ENCODE results near the gene CGN. TPM values are rescaled to one million over a fixed set of nuclear protein-coding genes. Genes with fewer than 3 reads are reported as not detected.

Gene CGN
- polyA plus RNA-seq, 1 donor from 2014 or later: 4.4 TPM

- Histone ChIP-seq H3F3A (ENCODE audit: insufficient read depth, low read length, poor library complexity, severe bottlenecking) (no peaks in the 10 kb centered on the region), H3K4me3 (ENCODE audit: low read length) (no peak overlapping the region), H3K9me3 (ENCODE audit: low read length) (no peaks in the 10 kb centered on the region), H3K27me3 (ENCODE audit: insufficient read depth, low read depth, low read length) (no peaks in the 10 kb centered on the region), H3K4me2 (ENCODE audit: low read length) (no peak overlapping the region), H3K27ac (ENCODE audit: low read length) (no peak overlapping the region), H4K20me1 (ENCODE audit: insufficient read depth) (no peaks in the 10 kb centered on the region), H2AFZ (ENCODE audit: low read depth, low read length) (no peak overlapping the region), H3K9ac (ENCODE audit: low read length) (no peak overlapping the region), H3K9me2 (ENCODE audit: insufficient read depth, low read length) (no peaks in the 10 kb centered on the region), H3K36me3 (ENCODE audit: insufficient read depth, low read length) (peaks cover 18% of the 10 kb centered on the region), H3K79me2 (replicated peaks; ENCODE audit: insufficient read depth, low read length) (no peaks in the 10 kb centered on the region)
- no peak for TF ChIP-seq EZH2 (IDR thresholded peaks at IDR 0.05; ENCODE audit: borderline replicate concordance, insufficient read depth, low read length, poor library complexity, severe bottlenecking)
These were observed 68.4 kb downstream of the CGN start for GRCh38 chr1:151579436-151580225.

- Histone ChIP-seq H3K9me2 (ENCODE audit: insufficient read depth, low read length) (no peaks in the 10 kb centered on the region), H2AFZ (ENCODE audit: low read depth, low read length) (no peak overlapping the region), H3K79me2 (replicated peaks; ENCODE audit: insufficient read depth, low read length) (no peaks in the 10 kb centered on the region), H3K27me3 (ENCODE audit: insufficient read depth, low read depth, low read length) (no peaks in the 10 kb centered on the region), H3K36me3 (ENCODE audit: insufficient read depth, low read length) (peaks cover 12% of the 10 kb centered on the region), H3K9me3 (ENCODE audit: low read length) (no peaks in the 10 kb centered on the region), H3F3A (ENCODE audit: insufficient read depth, low read length, poor library complexity, severe bottlenecking) (no peaks in the 10 kb centered on the region), H3K4me3 (ENCODE audit: low read length) (no peak overlapping the region), H3K4me2 (ENCODE audit: low read length) (no peak overlapping the region), H3K9ac (ENCODE audit: low read length) (no peak overlapping the region), H4K20me1 (ENCODE audit: insufficient read depth) (no peaks in the 10 kb centered on the region), H3K27ac (ENCODE audit: low read length) (no peak overlapping the region)
- TF ChIP-seq TAF1 (IDR thresholded peaks at IDR 0.05; ENCODE audit: low read depth) (no peak), EZH2 (IDR thresholded peaks at IDR 0.05; ENCODE audit: borderline replicate concordance, insufficient read depth, low read length, poor library complexity, severe bottlenecking) (no peak), RAD21 (conservative IDR thresholded peaks at IDR 0.05) (no peak), SMC3 (conservative IDR thresholded peaks at IDR 0.05; ENCODE audit: poor library complexity) (no peak), POLR2AphosphoS5 (IDR thresholded peaks at IDR 0.05) (no peak)
These were observed 70.3 kb downstream of the CGN start for GRCh38 chr1:151581451-151581850.

GRCh38 chr1:151581921-151582320 is 70.7 kb downstream of the CGN start:
- Histone ChIP-seq H3K27me3 (ENCODE audit: insufficient read depth, low read depth, low read length) (no peaks in the 10 kb centered on the region), H2AFZ (ENCODE audit: low read depth, low read length) (no peak overlapping the region), H4K20me1 (ENCODE audit: insufficient read depth) (no peaks in the 10 kb centered on the region), H3K27ac (ENCODE audit: low read length) (no peak overlapping the region), H3K9me3 (ENCODE audit: low read length) (no peaks in the 10 kb centered on the region), H3K9ac (ENCODE audit: low read length) (no peak overlapping the region), H3K79me2 (replicated peaks; ENCODE audit: insufficient read depth, low read length) (no peaks in the 10 kb centered on the region), H3K4me3 (ENCODE audit: low read length) (no peak overlapping the region), H3K36me3 (ENCODE audit: insufficient read depth, low read length) (peaks cover 12% of the 10 kb centered on the region), H3F3A (ENCODE audit: insufficient read depth, low read length, poor library complexity, severe bottlenecking) (no peaks in the 10 kb centered on the region), H3K4me2 (ENCODE audit: low read length) (no peak overlapping the region), H3K9me2 (ENCODE audit: insufficient read depth, low read length) (no peaks in the 10 kb centered on the region)
- no peak for TF ChIP-seq EP300 (conservative IDR thresholded peaks at IDR 0.05; ENCODE audit: poor library complexity, severe bottlenecking)
- no peak for TF ChIP-seq TAF1 (IDR thresholded peaks at IDR 0.05; ENCODE audit: low read depth)
- no peak for TF ChIP-seq CTCF (IDR thresholded peaks at IDR 0.05; ENCODE audit: poor library complexity, severe bottlenecking)
- TF ChIP-seq RAD21 (conservative IDR thresholded peaks at IDR 0.05): no peak
- TF ChIP-seq EZH2 (IDR thresholded peaks at IDR 0.05; ENCODE audit: borderline replicate concordance, insufficient read depth, low read length, poor library complexity, severe bottlenecking): no peak
- TF ChIP-seq MXI1 (conservative IDR thresholded peaks at IDR 0.05; ENCODE audit: poor library complexity, severe bottlenecking): no peak
- no peak for TF ChIP-seq POLR2AphosphoS5 (IDR thresholded peaks at IDR 0.05)
- no peak for TF ChIP-seq REST (IDR thresholded peaks at IDR 0.05; ENCODE audit: borderline replicate concordance)
- no peak for TF ChIP-seq SMC3 (conservative IDR thresholded peaks at IDR 0.05; ENCODE audit: poor library complexity)

All from neural cell (in vitro differentiated cells).